Lower leg skin (tissue), 3 donors: ENCODE data around the gene PKD2.

Experiments used
- CTCF ChIP-seq, 3 donors: fragments of 450-650 bp; IDR thresholded peaks; one replicate each; pipeline ENCODE4 v1.5.1; 2016; ENCODE audit warnings: antibody characterized with exemption in 3 of 3, mild to moderate bottlenecking in 3 of 3, moderate library complexity in 2 of 3
- POLR2A ChIP-seq, 2 donors: fragments of 450-650 bp; IDR thresholded peaks; one replicate each; pipeline ENCODE4 v1.6.1; 2016 to 2017; ENCODE audit warnings: antibody characterized with exemption in 2 of 2, mild to moderate bottlenecking in 1 of 2, moderate library complexity in 1 of 2

GRCh38 chr4:88078579-88078978 lies 71.1 kb downstream of the PKD2 start:
- TF ChIP-seq POLR2A (IDR thresholded peaks at IDR 0.05) (no peak), CTCF (IDR thresholded peaks at IDR 0.05) (no peak)
